Dermis blood vessel endothelial cell (primary cell): ENCODE data around the gene HOXA2. TPM values are rescaled to one million over a fixed set of nuclear protein-coding genes. Genes with fewer than 3 reads are reported as not detected.

ENCODE experiments used
- DNase-seq: peaks from one replicate; pipeline ENCODE4 v3.0.0; 2010
- total RNA-seq: library from RNA; depleted of rRNA; stranded (reverse); fragments of >200 nt; gene quantifications from 2 replicates; pipeline ENCODE4 v1.2.3, GENCODE V29; 2014

Gene HOXA2
- total RNA-seq, 1 donor from 2014 or later = 0.34 TPM

- peak; percentile 57 for DNase-seq
Observed at GRCh38 chr7:27097686-27098577, 4.6 kb downstream of the HOXA2 start.

GRCh38 chr7:27096768-27097514 is 5.5 kb downstream of the HOXA2 start:
- peak; percentile 60 for DNase-seq

GRCh38 chr7:27095897-27096767 is 6.4 kb downstream of the HOXA2 start, which contains the start of gene HOXA1:
HOXA1 (minus strand) TSS chr7:27096000; CDS start chr7:27095912, 88 bp downstream.
- DNase-seq = peak; percentile 94

- DNase-seq = no peak
Observed at GRCh38 chr7:27095050-27095896, 7.2 kb downstream of the HOXA2 start.

GRCh38 chr7:27094304-27095049 is 8.0 kb downstream of the HOXA2 start:
- no peak for DNase-seq

GRCh38 chr7:27093184-27093895 is 9.1 kb downstream of the HOXA2 start:
- no peak for DNase-seq

- DNase-seq = no peak
Observed at GRCh38 chr7:27092819-27093110, 9.7 kb downstream of the HOXA2 start.

GRCh38 chr7:27091941-27092818 is 10.3 kb downstream of the HOXA2 start:
- no peak for DNase-seq

- DNase-seq = no peak
Observed at GRCh38 chr7:27091105-27091504, 11.4 kb downstream of the HOXA2 start.

GRCh38 chr7:27088002-27088922 is 14.2 kb downstream of the HOXA2 start:
- no peak for DNase-seq

GRCh38 chr7:27083646-27084045 is 18.8 kb downstream of the HOXA2 start:
- no peak for DNase-seq

- no peak for DNase-seq
Observed at GRCh38 chr7:27082171-27082570, 20.3 kb downstream of the HOXA2 start.

GRCh38 chr7:27080844-27081436 is 21.5 kb downstream of the HOXA2 start:
- DNase-seq = no peak

GRCh38 chr7:27079234-27079975 is 23.1 kb downstream of the HOXA2 start:
- no peak for DNase-seq

- DNase-seq = no peak
Observed at GRCh38 chr7:27078616-27079233, 23.8 kb downstream of the HOXA2 start.

GRCh38 chr7:27073076-27073475 is 29.4 kb downstream of the HOXA2 start:
- no peak for DNase-seq
